ENCODE results near the gene EPHA7. TPM values are rescaled to one million over a fixed set of nuclear protein-coding genes. Genes with fewer than 3 reads are reported as not detected.

EPHA7 gene
- not detected in 2 replicates for total RNA-seq (2012; rRNA removed)
- polyA plus RNA-seq (2012; rRNA removed), result not detected in 2 replicates
- polyA plus RNA-seq (2012; cell fraction: cytosol; rRNA removed), result not detected in 2 replicates
- polyA plus RNA-seq (2012; cell fraction: nucleus; rRNA removed; ENCODE audit: low replicate concordance), result not detected in 2 replicates
- percentile 11 among the genes with signal in this experiment for Bru-seq, nascent RNA
- BruChase-seq, experiment 1, labeled RNA remaining after a 6-hour chase, result percentile 10 among the genes with signal in this experiment
- percentile 13 among the genes with signal in this experiment for BruChase-seq, experiment 2, labeled RNA remaining after a 2-hour chase
- long read RNA-seq, result 0 reads

DNA sequence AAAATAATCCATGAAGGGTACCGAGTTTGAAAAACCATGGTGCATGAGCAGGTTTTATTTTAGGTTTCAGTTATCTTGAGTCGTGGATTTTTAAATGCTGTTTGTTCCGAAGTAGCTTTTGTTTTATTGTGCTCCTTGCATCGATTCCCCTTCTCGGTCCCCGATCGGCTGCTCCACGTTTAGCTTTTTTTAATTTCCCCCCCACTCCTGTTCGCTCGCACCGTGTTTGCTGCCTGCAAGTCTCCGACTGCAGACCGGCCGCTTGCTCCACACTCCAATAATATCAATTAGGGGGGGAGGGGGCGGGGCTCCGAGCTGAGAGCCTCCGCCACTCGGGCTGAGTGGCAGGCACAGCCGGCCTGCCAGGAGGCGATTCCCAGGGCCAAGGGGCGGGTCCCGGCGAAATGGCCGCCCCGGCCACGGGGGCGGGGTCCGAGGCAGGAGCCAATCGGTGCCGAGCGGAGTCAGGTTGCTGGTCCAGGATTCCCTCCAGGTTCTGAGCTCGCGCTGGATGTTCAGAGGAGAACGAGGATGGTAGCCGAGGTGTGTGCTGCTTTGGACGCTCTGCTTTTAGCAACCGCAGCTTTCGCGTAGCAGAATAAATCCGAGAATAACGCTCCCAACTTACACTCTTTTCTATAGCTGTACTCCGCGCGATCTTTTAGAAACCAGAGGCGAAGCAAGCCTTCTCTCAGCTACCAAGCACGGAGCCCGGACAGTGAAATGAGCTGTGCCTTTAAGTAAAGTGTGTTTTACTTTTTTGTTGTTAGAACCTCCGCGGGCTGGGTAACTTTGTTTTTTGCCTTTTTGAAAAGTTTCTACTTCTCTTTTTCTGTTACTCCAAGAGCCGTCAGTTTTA, at the start of gene EPHA7:
Gene EPHA7 (minus strand): TSS at position 256 of the 859 bp plus-strand sequence. CDS start 218 bp downstream, at position 38.
- Histone ChIP-seq H3K27me3 (ENCODE audit: control insufficient read depth, insufficient read depth, low read length) (peaks cover 29% of the 10 kb centered on the region), H3K14ac (replicated peaks; ENCODE audit: low read depth, low read length) (no peak within 1 kb of the TSS), H3K4me1 (ENCODE audit: control insufficient read depth, insufficient read depth, low read length) (no peaks in the 10 kb centered on the region; the same call in 1 of the 2 replicates), H2BK5ac (ENCODE audit: low read depth, low read length, poor library complexity, severe bottlenecking) (no peak within 1 kb of the TSS), H3K9me3 (ENCODE audit: control insufficient read depth, insufficient read depth, low read length) (no peaks in the 10 kb centered on the region), H3K27ac (ENCODE audit: insufficient read depth, low read length) (no peak within 1 kb of the TSS), H3K4me3 (ENCODE audit: insufficient read depth, low read depth, low read length) (peak within 1 kb of the TSS; percentile 32), H3K18ac (ENCODE audit: low read depth, low read length) (no peak within 1 kb of the TSS), H2BK120ac (ENCODE audit: low read depth, low read length) (no peak within 1 kb of the TSS), H2AK9ac (replicated peaks; ENCODE audit: low read depth, low read length, poor library complexity) (no peak within 1 kb of the TSS), H4K5ac (ENCODE audit: low read depth, low read length) (no peak within 1 kb of the TSS), H3K36me3 (ENCODE audit: control insufficient read depth, insufficient read depth, low read length) (no peaks in the 10 kb centered on the region), H4K91ac (ENCODE audit: insufficient read depth, low read depth, low read length) (no peak within 1 kb of the TSS), H2BK15ac (ENCODE audit: low read depth, low read length) (no peak within 1 kb of the TSS), H2AFZ (replicated peaks; ENCODE audit: low read length, poor library complexity) (peak within 1 kb of the TSS; percentile 72), H3K79me1 (ENCODE audit: low read depth in 1 of 2, low read length in 2 of 2) (no peaks in the 10 kb centered on the region), H4K8ac (ENCODE audit: low read depth in 2 of 2, low read length in 2 of 2) (no peak within 1 kb of the TSS), H3K9ac (ENCODE audit: low read depth, low read length) (no peak within 1 kb of the TSS), H2AK5ac (ENCODE audit: low read depth, low read length) (no peak within 1 kb of the TSS), H3K9me1 (ENCODE audit: insufficient read depth, low read length) (no peaks in the 10 kb centered on the region), H3K4ac (ENCODE audit: low read depth, low read length) (no peak within 1 kb of the TSS), H3K23ac (ENCODE audit: low read depth, low read length) (no peak within 1 kb of the TSS), H3K56ac (ENCODE audit: extremely low read depth, insufficient read depth, low read length) (no peak within 1 kb of the TSS), H2BK20ac (ENCODE audit: low read depth, low read length) (no peak within 1 kb of the TSS), H4K20me1 (ENCODE audit: insufficient read depth, low read length) (no peaks in the 10 kb centered on the region), H3K4me2 (ENCODE audit: low read depth, low read length) (peak within 1 kb of the TSS; percentile 85)
- TF ChIP-seq MAZ (IDR thresholded peaks at IDR 0.05; ENCODE audit: borderline replicate concordance, low read depth, low read length) (peak; percentile 30; the same call in 1 of the 2 replicates), MAFK (IDR thresholded peaks at IDR 0.05; ENCODE audit: low read depth, low read length) (no peak), RCOR1 (IDR thresholded peaks at IDR 0.05; ENCODE audit: insufficient replicate concordance, low read length) (no peak), FOS (IDR thresholded peaks at IDR 0.05; ENCODE audit: low read depth, low read length) (no peak), RFX5 (IDR thresholded peaks at IDR 0.05; ENCODE audit: low read depth, low read length) (no peak), CEBPB (IDR thresholded peaks at IDR 0.05; ENCODE audit: low read depth, low read length) (no peak)
- TF ChIP-seq, protein P1, sequence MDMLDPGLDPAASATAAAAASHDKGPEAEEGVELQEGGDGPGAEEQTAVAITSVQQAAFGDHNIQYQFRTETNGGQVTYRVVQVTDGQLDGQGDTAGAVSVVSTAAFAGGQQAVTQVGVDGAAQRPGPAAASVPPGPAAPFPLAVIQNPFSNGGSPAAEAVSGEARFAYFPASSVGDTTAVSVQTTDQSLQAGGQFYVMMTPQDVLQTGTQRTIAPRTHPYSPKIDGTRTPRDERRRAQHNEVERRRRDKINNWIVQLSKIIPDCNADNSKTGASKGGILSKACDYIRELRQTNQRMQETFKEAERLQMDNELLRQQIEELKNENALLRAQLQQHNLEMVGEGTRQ (IDR thresholded peaks at IDR 0.05; ENCODE audit: low read depth, low read length), result peak; percentile 47; the same call in 1 of the 2 replicates
- TF ChIP-seq, protein P2, sequence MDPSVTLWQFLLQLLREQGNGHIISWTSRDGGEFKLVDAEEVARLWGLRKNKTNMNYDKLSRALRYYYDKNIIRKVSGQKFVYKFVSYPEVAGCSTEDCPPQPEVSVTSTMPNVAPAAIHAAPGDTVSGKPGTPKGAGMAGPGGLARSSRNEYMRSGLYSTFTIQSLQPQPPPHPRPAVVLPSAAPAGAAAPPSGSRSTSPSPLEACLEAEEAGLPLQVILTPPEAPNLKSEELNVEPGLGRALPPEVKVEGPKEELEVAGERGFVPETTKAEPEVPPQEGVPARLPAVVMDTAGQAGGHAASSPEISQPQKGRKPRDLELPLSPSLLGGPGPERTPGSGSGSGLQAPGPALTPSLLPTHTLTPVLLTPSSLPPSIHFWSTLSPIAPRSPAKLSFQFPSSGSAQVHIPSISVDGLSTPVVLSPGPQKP (IDR thresholded peaks at IDR 0.05; ENCODE audit: borderline replicate concordance, low read depth, low read length), result no peak
- TF ChIP-seq, protein P3, sequence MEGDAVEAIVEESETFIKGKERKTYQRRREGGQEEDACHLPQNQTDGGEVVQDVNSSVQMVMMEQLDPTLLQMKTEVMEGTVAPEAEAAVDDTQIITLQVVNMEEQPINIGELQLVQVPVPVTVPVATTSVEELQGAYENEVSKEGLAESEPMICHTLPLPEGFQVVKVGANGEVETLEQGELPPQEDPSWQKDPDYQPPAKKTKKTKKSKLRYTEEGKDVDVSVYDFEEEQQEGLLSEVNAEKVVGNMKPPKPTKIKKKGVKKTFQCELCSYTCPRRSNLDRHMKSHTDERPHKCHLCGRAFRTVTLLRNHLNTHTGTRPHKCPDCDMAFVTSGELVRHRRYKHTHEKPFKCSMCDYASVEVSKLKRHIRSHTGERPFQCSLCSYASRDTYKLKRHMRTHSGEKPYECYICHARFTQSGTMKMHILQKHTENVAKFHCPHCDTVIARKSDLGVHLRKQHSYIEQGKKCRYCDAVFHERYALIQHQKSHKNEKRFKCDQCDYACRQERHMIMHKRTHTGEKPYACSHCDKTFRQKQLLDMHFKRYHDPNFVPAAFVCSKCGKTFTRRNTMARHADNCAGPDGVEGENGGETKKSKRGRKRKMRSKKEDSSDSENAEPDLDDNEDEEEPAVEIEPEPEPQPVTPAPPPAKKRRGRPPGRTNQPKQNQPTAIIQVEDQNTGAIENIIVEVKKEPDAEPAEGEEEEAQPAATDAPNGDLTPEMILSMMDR (conservative IDR thresholded peaks at IDR 0.05; ENCODE audit: low read depth, low read length), result no peak
- ChIA-PET POLR2A (ENCODE audit: unreplicated experiment) (no interaction called here), CTCF (no interaction called here)
- no CpG with 5 or more reads among the region's 50 CpGs for WGBS, 2 experiments (ENCODE audit: extremely low coverage in 2 of 2, insufficient read length in 1 of 2)
- intact Hi-C loops (cut with micrococcal nuclease) (loop anchor here (10.0 kb wide), 2 partner anchors 605 to 1985 kb away; no protein-coding TSS in a partner anchor), in situ Hi-C loops (cut with MboI; ENCODE audit: low sequenced_read_pairs) (no loop called here), dilution Hi-C loops (cut with HindIII; ENCODE audit: low sequenced_read_pairs, unreplicated experiment) (no loop called here)
- DNase-seq, result peak; percentile 76
- ATAC-seq (ENCODE audit: low read depth), result peak; percentile 98
- no TSS peak for BruUV-seq (replicated peaks)
